ENCODE results near the gene RAB8A.

- TF ChIP-seq CTCF (IDR thresholded peaks at IDR 0.05; ENCODE audit: low read depth, low read length) (no peak), EZH2phosphoT487 (IDR thresholded peaks at IDR 0.05; ENCODE audit: low read depth) (no peak)
Measured at GRCh38 chr19:16167055-16167454, 55.4 kb downstream of the RAB8A start.
